ENCODE measurements around the gene SPAG7. TPM values are rescaled to one million over a fixed set of nuclear protein-coding genes. Genes with fewer than 3 reads are reported as not detected.

The SPAG7 gene
- total and polyA plus RNA-seq, 4 donors = 18.6 to 66.3 (median 26.0) TPM

DNA sequence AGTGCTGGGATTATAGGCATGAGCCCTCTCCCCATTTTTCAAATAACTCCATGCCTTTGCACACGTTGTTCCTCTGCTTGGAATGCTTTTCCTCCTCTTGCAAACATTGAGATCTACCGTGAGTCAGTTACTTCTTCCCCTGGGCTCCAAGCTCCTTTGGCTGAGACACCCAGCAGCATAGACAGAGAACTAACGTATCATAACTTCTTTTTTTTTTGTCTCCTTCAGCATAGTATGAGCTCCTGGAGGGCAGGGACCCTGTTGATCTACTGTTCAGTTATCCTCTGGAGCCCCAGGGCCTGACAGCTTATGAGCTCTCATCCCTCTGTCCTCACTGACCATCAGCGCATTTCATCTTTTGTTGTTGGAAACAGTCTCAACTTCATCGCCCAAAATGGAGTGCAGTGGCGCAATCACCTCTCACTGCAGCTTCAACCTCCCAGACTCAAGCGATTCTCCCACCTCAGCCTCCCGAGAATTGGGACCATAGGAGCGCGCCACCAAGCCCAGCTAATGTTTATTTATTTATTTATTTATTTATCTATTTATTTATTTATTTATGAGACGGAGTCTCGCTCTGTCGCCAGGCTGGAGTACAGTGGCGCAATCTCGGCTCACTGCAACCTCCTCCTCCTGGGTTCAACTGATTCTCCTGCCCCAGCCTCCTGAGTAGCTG is 2.2 kb downstream of the SPAG7 start:
- H3K9me3 ChIP-seq (ENCODE audit: control insufficient read depth in 4 of 4, low read length in 3 of 4) = no peaks in the 10 kb centered on the region
- 96% methylated on average over 15 of the region's 15 CpGs for WGBS
- no peak overlapping the region for H3K9ac ChIP-seq (ENCODE audit: low read depth in 1 of 2, low read length in 2 of 2)
- H3K4me1 ChIP-seq (ENCODE audit: control insufficient read depth in 4 of 4, insufficient read depth in 4 of 4, low read length in 3 of 4) = peaks cover 7 to 35% (median 24%) of the 10 kb centered on the region in 4 donors
- H3K4me3 ChIP-seq (ENCODE audit: low read depth in 1 of 3, low read length in 3 of 3) = no peak overlapping the region
- no peak for DNase-seq (ENCODE audit: low spot score)
- no peak for TF ChIP-seq EGR1 (IDR thresholded peaks at IDR 0.05; ENCODE audit: low read depth in 2 of 2)
- TF ChIP-seq HNF4G (IDR thresholded peaks at IDR 0.05) = no peak
- TF ChIP-seq FOXA2 (IDR thresholded peaks at IDR 0.05) = no peak
- TF ChIP-seq HNF4A (conservative IDR thresholded peaks at IDR 0.05) = no peak
- no peak for TF ChIP-seq FOXA1 (IDR thresholded peaks at IDR 0.05)
- TF ChIP-seq NR2F2 (IDR thresholded peaks at IDR 0.05) = no peak
- no peak for TF ChIP-seq YY1 (IDR thresholded peaks at IDR 0.05)
- TF ChIP-seq GABPA (IDR thresholded peaks at IDR 0.05 in 1 of 2, conservative IDR thresholded peaks at IDR 0.05 in 1 of 2) = no peak
- TF ChIP-seq SP1 (IDR thresholded peaks at IDR 0.05) = no peak
- TF ChIP-seq, protein P1, sequence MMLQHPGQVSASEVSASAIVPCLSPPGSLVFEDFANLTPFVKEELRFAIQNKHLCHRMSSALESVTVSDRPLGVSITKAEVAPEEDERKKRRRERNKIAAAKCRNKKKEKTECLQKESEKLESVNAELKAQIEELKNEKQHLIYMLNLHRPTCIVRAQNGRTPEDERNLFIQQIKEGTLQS (IDR thresholded peaks at IDR 0.05) = no peak
- TF ChIP-seq RXRA (IDR thresholded peaks at IDR 0.05) = no peak
- no peaks in the 10 kb centered on the region for H3K27me3 ChIP-seq (ENCODE audit: control insufficient read depth in 4 of 4, insufficient read depth in 4 of 4, low read length in 3 of 4)
- H3K27ac ChIP-seq (ENCODE audit: low read depth in 1 of 2, low read length in 2 of 2) = no peak overlapping the region
- peaks cover 0 to under 1% (median 0%) of the 10 kb centered on the region in 4 donors for H3K36me3 ChIP-seq (ENCODE audit: control insufficient read depth in 4 of 4, insufficient read depth in 3 of 4, low read depth in 1 of 4, low read length in 3 of 4)

DNA sequence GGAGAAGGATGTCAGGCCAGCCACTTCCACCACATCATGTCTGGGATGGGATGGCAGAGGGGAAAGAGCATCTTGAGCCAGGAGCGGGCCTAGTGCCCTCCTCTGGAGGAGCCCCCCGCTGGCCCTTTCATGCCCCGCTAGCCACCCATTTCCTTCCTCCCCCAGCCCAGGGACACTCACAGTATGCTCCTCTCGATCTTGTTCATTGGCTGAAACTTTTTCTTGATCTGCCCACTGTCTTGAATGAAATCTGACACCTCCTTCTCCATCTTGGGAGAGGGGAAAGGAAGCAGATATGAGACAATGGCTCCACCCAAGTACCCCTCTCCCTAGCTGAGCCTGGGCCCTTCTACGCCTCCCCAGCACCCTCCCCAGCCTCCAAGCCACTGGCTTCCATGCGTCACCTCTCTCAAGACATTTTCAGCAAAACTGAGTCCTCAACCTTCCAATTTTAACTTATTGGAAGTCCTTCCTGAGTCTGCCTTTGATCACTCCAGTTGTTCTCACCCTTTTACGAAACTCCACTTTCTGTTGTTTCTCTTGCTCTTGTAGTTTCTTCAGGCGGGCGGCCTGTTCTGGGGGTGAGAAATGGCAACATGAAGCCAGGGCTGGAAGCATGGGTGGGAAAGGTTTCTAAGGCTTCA is 7.2 kb downstream of the SPAG7 start:
- Histone ChIP-seq H3K4me3 (ENCODE audit: low read depth in 1 of 3, low read length in 3 of 3) (no peak overlapping the region), H3K4me1 (ENCODE audit: control insufficient read depth in 4 of 4, insufficient read depth in 4 of 4, low read length in 3 of 4) (peaks cover 2 to 44% (median 33%) of the 10 kb centered on the region in 4 donors), H3K27ac (ENCODE audit: low read depth in 1 of 2, low read length in 2 of 2) (no peak overlapping the region), H3K36me3 (ENCODE audit: control insufficient read depth in 4 of 4, insufficient read depth in 3 of 4, low read depth in 1 of 4, low read length in 3 of 4) (peaks cover 0 to 7% (median 4%) of the 10 kb centered on the region in 4 donors), H3K27me3 (ENCODE audit: control insufficient read depth in 4 of 4, insufficient read depth in 4 of 4, low read length in 3 of 4) (no peaks in the 10 kb centered on the region), H3K9ac (ENCODE audit: low read depth in 1 of 2, low read length in 2 of 2) (no peak overlapping the region), H3K9me3 (ENCODE audit: control insufficient read depth in 4 of 4, low read length in 3 of 4) (no peaks in the 10 kb centered on the region)
- no peak for DNase-seq (ENCODE audit: low spot score)
- TF ChIP-seq RXRA (IDR thresholded peaks at IDR 0.05) (no peak), SP1 (IDR thresholded peaks at IDR 0.05) (no peak), RAD21 (IDR thresholded peaks at IDR 0.05) (no peak), EGR1 (IDR thresholded peaks at IDR 0.05; ENCODE audit: low read depth in 2 of 2) (no peak), HNF4A (conservative IDR thresholded peaks at IDR 0.05) (no peak), NR2F2 (IDR thresholded peaks at IDR 0.05) (no peak), TAF1 (conservative IDR thresholded peaks at IDR 0.05) (no peak), HNF4G (IDR thresholded peaks at IDR 0.05) (no peak), FOXA1 (IDR thresholded peaks at IDR 0.05) (no peak)
- TF ChIP-seq, protein P2, sequence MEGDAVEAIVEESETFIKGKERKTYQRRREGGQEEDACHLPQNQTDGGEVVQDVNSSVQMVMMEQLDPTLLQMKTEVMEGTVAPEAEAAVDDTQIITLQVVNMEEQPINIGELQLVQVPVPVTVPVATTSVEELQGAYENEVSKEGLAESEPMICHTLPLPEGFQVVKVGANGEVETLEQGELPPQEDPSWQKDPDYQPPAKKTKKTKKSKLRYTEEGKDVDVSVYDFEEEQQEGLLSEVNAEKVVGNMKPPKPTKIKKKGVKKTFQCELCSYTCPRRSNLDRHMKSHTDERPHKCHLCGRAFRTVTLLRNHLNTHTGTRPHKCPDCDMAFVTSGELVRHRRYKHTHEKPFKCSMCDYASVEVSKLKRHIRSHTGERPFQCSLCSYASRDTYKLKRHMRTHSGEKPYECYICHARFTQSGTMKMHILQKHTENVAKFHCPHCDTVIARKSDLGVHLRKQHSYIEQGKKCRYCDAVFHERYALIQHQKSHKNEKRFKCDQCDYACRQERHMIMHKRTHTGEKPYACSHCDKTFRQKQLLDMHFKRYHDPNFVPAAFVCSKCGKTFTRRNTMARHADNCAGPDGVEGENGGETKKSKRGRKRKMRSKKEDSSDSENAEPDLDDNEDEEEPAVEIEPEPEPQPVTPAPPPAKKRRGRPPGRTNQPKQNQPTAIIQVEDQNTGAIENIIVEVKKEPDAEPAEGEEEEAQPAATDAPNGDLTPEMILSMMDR (IDR thresholded peaks at IDR 0.05; ENCODE audit: low read depth, low read length, missing input control) = no peak
- TF ChIP-seq, protein P1 (IDR thresholded peaks at IDR 0.05) = no peak
- TF ChIP-seq, protein P3, sequence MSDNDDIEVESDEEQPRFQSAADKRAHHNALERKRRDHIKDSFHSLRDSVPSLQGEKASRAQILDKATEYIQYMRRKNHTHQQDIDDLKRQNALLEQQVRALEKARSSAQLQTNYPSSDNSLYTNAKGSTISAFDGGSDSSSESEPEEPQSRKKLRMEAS (IDR thresholded peaks at IDR 0.05) = no peak
- WGBS = 93% methylated on average over 9 of the region's 9 CpGs
